Measurements from ENCODE around the gene YJU2. TPM values are rescaled to one million over a fixed set of nuclear protein-coding genes. Genes with fewer than 3 reads are reported as not detected.

The YJU2 gene
- polyA plus RNA-seq, 1 of the 3 experiments (the other 2 are of a cell fraction) = 29.0 TPM

DNA sequence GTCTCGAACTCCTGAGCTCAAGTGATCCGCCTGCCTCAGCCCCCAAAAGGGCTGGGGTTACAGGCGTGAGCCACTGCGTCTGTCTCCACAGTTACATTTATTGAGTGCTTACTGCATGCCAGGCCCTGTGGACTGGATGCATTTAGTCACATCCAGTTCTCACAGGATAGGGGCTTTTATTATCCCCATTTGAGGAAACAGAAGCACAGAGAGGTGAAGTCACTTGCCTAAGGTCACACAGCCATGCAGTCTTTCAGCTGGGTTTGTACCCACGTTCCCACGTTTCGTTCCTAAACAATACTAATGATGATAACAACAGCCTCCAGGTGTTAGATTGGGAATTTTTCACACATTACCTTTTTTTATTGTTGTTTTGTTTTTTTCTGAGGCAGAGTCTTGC lies 26.7 kb upstream of the YJU2 start:
- no peak overlapping the region for H3K4me2 ChIP-seq

More for the DNA sequence above, 26.7 kb upstream of the YJU2 start:
- H3K27ac ChIP-seq (ENCODE audit: low read depth in 2 of 2, low read length in 1 of 2) = no peak overlapping the region
- no peaks in the 10 kb centered on the region for H3K9me2 ChIP-seq
- no peak overlapping the region for H2AFZ ChIP-seq (ENCODE audit: low read depth)
- POLR2A ChIA-PET = no interaction called here
- H4K20me1 ChIP-seq (ENCODE audit: insufficient read depth) = no peaks in the 10 kb centered on the region
- no peaks in the 10 kb centered on the region for H3K36me3 ChIP-seq (replicated peaks in 1 of 2; ENCODE audit: control insufficient read depth in 1 of 2, insufficient read depth in 2 of 2, low read length in 1 of 2)
- H3F3A ChIP-seq (replicated peaks; ENCODE audit: insufficient read depth) = peaks cover 5% of the 10 kb centered on the region
- DNase-seq = no peak
- CTCF ChIA-PET = interaction anchor here (1.0 to 2.7 kb wide), 4 partner anchors 12 to 80 kb away, joined by 3 to 8 read pairs (median 4); no protein-coding TSS in a partner anchor
- TF ChIP-seq RFX5 (IDR thresholded peaks at IDR 0.05; ENCODE audit: low read length) = no peak
- TF ChIP-seq TEAD4 (IDR thresholded peaks at IDR 0.05; ENCODE audit: borderline replicate concordance, insufficient read depth) = no peak
- TF ChIP-seq, protein P1, sequence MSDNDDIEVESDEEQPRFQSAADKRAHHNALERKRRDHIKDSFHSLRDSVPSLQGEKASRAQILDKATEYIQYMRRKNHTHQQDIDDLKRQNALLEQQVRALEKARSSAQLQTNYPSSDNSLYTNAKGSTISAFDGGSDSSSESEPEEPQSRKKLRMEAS (IDR thresholded peaks at IDR 0.05; ENCODE audit: low read depth) = no peak
- TF ChIP-seq SMC3 (IDR thresholded peaks at IDR 0.05; ENCODE audit: low read depth, low read length) = no peak
- TF ChIP-seq FOXJ3 (CRISPR knock-in tag; IDR thresholded peaks at IDR 0.05) = no peak
- TF ChIP-seq, protein P2, sequence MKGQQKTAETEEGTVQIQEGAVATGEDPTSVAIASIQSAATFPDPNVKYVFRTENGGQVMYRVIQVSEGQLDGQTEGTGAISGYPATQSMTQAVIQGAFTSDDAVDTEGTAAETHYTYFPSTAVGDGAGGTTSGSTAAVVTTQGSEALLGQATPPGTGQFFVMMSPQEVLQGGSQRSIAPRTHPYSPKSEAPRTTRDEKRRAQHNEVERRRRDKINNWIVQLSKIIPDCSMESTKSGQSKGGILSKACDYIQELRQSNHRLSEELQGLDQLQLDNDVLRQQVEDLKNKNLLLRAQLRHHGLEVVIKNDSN (IDR thresholded peaks at IDR 0.05; ENCODE audit: borderline replicate concordance, low read depth) = no peak
- TF ChIP-seq NRF1 (IDR thresholded peaks at IDR 0.05; ENCODE audit: low read depth, low read length) = no peak
- TF ChIP-seq RCOR1 (IDR thresholded peaks at IDR 0.05; ENCODE audit: low read length) = no peak
- no peak for TF ChIP-seq GATA2 (CRISPR knock-in tag; IDR thresholded peaks at IDR 0.05)
- no peak for TF ChIP-seq REST (IDR thresholded peaks at IDR 0.05; ENCODE audit: low read depth, low read length)
- no peak for TF ChIP-seq GABPA (IDR thresholded peaks at IDR 0.05; ENCODE audit: low read depth)
- no peak for TF ChIP-seq EZH2phosphoT487 (IDR thresholded peaks at IDR 0.05; ENCODE audit: borderline replicate concordance, low read depth)
- TF ChIP-seq TCF12 (IDR thresholded peaks at IDR 0.05) = no peak
- TF ChIP-seq, protein P3, sequence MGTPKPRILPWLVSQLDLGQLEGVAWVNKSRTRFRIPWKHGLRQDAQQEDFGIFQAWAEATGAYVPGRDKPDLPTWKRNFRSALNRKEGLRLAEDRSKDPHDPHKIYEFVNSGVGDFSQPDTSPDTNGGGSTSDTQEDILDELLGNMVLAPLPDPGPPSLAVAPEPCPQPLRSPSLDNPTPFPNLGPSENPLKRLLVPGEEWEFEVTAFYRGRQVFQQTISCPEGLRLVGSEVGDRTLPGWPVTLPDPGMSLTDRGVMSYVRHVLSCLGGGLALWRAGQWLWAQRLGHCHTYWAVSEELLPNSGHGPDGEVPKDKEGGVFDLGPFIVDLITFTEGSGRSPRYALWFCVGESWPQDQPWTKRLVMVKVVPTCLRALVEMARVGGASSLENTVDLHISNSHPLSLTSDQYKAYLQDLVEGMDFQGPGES (IDR thresholded peaks at IDR 0.05; ENCODE audit: low read depth, low read length) = no peak
- no peak for TF ChIP-seq RXRA (IDR thresholded peaks at IDR 0.05; ENCODE audit: borderline replicate concordance, low read depth)
- no peak for TF ChIP-seq EP300 (IDR thresholded peaks at IDR 0.05; ENCODE audit: borderline replicate concordance in 1 of 2, low read depth in 1 of 2, low read length in 1 of 2)
- TF ChIP-seq SIN3A (IDR thresholded peaks at IDR 0.05; ENCODE audit: borderline replicate concordance, low read depth, low read length) = no peak
- no peak for TF ChIP-seq FOSL2 (IDR thresholded peaks at IDR 0.05; ENCODE audit: borderline replicate concordance, low read depth)
- no peak for TF ChIP-seq USF2 (IDR thresholded peaks at IDR 0.05; ENCODE audit: borderline replicate concordance, low read depth, low read length)
- no peak overlapping the region for H3K9ac ChIP-seq
- no peak overlapping the region for H3K4me3 ChIP-seq (ENCODE audit: low read depth in 2 of 2, low read length in 1 of 2)
- H3K9me3 ChIP-seq = no peaks in the 10 kb centered on the region
- no peaks in the 10 kb centered on the region; the same call in 1 of the 2 replicates for H3K27me3 ChIP-seq (ENCODE audit: insufficient read depth)
- 81% methylated on average over 3 of the region's 7 CpGs for WGBS (ENCODE audit: low lambda C conversion rate)
- H3K79me2 ChIP-seq (ENCODE audit: insufficient read depth) = no peaks in the 10 kb centered on the region
- no peaks in the 10 kb centered on the region; a peak in 1 of 4 replicates for H3K4me1 ChIP-seq (ENCODE audit: control insufficient read depth in 1 of 2, insufficient read depth in 2 of 2, low read depth in 1 of 2, low read length in 1 of 2)

Measured in SK-N-SH (cell line).